ENCODE measurements around the gene DNAJC10. TPM values are rescaled to one million over a fixed set of nuclear protein-coding genes. Genes with fewer than 3 reads are reported as not detected.

Gene DNAJC10
- polyA plus RNA-seq, 3 donors, result 25.2 to 102 (median 79.4) TPM

DNA sequence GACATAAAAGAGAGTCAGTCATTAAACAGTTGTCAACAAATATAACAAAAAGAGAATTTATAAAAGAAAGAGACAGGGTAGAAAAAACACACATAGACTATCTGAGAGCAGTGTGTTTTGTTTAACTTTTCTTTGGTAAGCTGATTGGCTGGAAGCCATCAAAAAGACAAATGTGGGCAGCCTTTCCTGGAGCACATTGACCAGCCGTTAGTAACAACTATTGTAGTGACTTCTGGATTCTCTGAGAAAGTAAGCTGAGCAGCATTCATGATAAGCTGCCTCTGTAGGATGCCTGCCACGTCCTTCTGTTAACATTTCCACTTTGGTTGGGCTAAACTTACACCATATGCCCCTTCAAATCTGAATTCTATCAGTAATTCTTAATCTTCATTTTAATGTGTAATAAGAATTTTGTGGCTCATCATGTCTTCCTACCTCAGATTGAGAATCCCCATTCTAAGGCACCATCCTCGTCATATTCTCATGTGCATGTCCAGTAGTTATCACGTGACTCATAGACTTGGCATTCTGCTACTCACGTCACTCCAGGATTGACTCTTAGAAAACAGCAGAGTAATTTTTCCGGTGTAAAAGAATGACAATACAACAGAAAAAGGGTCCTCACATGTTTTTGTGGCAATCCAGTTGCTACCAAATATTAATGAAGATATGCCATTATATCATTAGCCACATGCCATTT is 43.4 kb upstream of the DNAJC10 start:
- Mint-ChIP-seq H3K9me3 (peaks cover 2 to 11% (median 7%) of the 10 kb centered on the region in 7 donors), H3K4me1 (no peaks in the 10 kb centered on the region), H3K27me3 (ENCODE audit: low read depth in 3 of 3) (peaks cover 0 to 3% (median 2%) of the 10 kb centered on the region in 3 donors), H3K36me3 (peaks cover 2 to 4% of the 10 kb centered on the region in 2 donors), H3K4me3 (no peak overlapping the region), H3K27ac (no peak overlapping the region)
- H3K4me1 ChIP-seq (ENCODE audit: control insufficient read depth in 1 of 2, insufficient read depth in 2 of 2, low read length in 2 of 2), result no peaks in the 10 kb centered on the region
- H3K4me2 ChIP-seq (replicated peaks; ENCODE audit: extremely low read depth, low read length, poor library complexity, severe bottlenecking), result no peak overlapping the region
- no peak overlapping the region for H3K4me3 ChIP-seq (replicated peaks in 1 of 3; ENCODE audit: low read depth in 2 of 3, low read length in 3 of 3)
- TF ChIP-seq, protein P1, sequence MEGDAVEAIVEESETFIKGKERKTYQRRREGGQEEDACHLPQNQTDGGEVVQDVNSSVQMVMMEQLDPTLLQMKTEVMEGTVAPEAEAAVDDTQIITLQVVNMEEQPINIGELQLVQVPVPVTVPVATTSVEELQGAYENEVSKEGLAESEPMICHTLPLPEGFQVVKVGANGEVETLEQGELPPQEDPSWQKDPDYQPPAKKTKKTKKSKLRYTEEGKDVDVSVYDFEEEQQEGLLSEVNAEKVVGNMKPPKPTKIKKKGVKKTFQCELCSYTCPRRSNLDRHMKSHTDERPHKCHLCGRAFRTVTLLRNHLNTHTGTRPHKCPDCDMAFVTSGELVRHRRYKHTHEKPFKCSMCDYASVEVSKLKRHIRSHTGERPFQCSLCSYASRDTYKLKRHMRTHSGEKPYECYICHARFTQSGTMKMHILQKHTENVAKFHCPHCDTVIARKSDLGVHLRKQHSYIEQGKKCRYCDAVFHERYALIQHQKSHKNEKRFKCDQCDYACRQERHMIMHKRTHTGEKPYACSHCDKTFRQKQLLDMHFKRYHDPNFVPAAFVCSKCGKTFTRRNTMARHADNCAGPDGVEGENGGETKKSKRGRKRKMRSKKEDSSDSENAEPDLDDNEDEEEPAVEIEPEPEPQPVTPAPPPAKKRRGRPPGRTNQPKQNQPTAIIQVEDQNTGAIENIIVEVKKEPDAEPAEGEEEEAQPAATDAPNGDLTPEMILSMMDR (IDR thresholded peaks at IDR 0.05), result no peak
- intact Hi-C loops (cut with micrococcal nuclease), result no loop called here
- no peak overlapping the region for H3K27ac ChIP-seq (ENCODE audit: low read depth in 1 of 2, low read length in 2 of 2)
- no peaks in the 10 kb centered on the region for H3K36me3 ChIP-seq (replicated peaks in 1 of 2; ENCODE audit: control insufficient read depth in 1 of 2, insufficient read depth in 2 of 2, low read length in 2 of 2)
- 75% methylated on average over 3 of the region's 6 CpGs for WGBS (ENCODE audit: insufficient coverage)
- H3K79me2 ChIP-seq (ENCODE audit: insufficient read depth, low read length), result no peaks in the 10 kb centered on the region
- no peaks in the 10 kb centered on the region for H4K20me1 ChIP-seq (ENCODE audit: insufficient read depth, low read length)
- no peak for DNase-seq
- H3K9me3 ChIP-seq (replicated peaks in 1 of 2; ENCODE audit: control insufficient read depth in 1 of 2, insufficient read depth in 1 of 2, low read length in 2 of 2), result no peaks in the 10 kb centered on the region
- no peak overlapping the region for H3K9ac ChIP-seq (ENCODE audit: insufficient read depth, low read length, poor library complexity, severe bottlenecking)
- H2AFZ ChIP-seq (ENCODE audit: insufficient read depth, low read depth, low read length, poor library complexity, severe bottlenecking), result no peak overlapping the region
- H3K27me3 ChIP-seq (ENCODE audit: control insufficient read depth in 2 of 2, insufficient read depth in 2 of 2, low read length in 2 of 2), result no peaks in the 10 kb centered on the region

DNA sequence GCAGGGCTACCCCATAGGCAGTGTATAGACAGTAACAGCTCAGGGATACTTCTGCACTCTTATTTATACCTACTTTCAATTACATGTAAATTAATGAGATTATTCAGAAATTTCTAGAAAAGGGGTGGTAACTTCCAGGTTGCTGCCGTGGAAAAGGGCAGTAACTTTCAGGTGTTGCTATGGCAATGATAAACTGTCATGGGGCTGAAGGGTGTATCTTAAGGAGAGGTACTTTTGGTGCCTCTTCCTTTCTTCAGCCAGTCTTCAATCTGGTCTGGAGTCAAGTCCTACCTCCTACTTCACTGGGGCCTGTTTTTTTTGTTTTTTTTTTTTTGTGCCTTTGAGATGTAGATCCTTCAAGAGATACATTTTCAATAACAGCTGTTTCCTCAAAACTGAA is 35.2 kb upstream of the DNAJC10 start:
- H3K4me1 ChIP-seq (ENCODE audit: control insufficient read depth in 1 of 2, insufficient read depth in 2 of 2, low read length in 2 of 2), result peaks cover 34% of the 10 kb centered on the region in 2 donors
- intact Hi-C loops (cut with micrococcal nuclease), result no loop called here
- no peak overlapping the region for H3K4me3 ChIP-seq (replicated peaks in 1 of 3; ENCODE audit: low read depth in 2 of 3, low read length in 3 of 3)
- WGBS (ENCODE audit: insufficient coverage), result 17% methylated on average over 1 of the region's 1 CpG
- H3K79me2 ChIP-seq (ENCODE audit: insufficient read depth, low read length), result no peaks in the 10 kb centered on the region
- no peak overlapping the region for H3K4me2 ChIP-seq (replicated peaks; ENCODE audit: extremely low read depth, low read length, poor library complexity, severe bottlenecking)
- no peak overlapping the region for H3K27ac ChIP-seq (ENCODE audit: low read depth in 1 of 2, low read length in 2 of 2)
- peaks cover 0 to 3% of the 10 kb centered on the region in 2 donors for H3K36me3 Mint-ChIP-seq
- no peaks in the 10 kb centered on the region for H3K27me3 Mint-ChIP-seq (ENCODE audit: low read depth in 3 of 3)
- H3K27ac Mint-ChIP-seq, result peak overlapping the region in 1 of 7 donors; percentile 38
- H2AFZ ChIP-seq (ENCODE audit: insufficient read depth, low read depth, low read length, poor library complexity, severe bottlenecking), result no peak overlapping the region
- H4K20me1 ChIP-seq (ENCODE audit: insufficient read depth, low read length), result no peaks in the 10 kb centered on the region
- peaks cover 38% of the 10 kb centered on the region for H3K4me1 Mint-ChIP-seq
- no peaks in the 10 kb centered on the region for H3K9me3 ChIP-seq (replicated peaks in 1 of 2; ENCODE audit: control insufficient read depth in 1 of 2, insufficient read depth in 1 of 2, low read length in 2 of 2)
- TF ChIP-seq, protein P1 (IDR thresholded peaks at IDR 0.05), result no peak
- no peak overlapping the region for H3K9ac ChIP-seq (ENCODE audit: insufficient read depth, low read length, poor library complexity, severe bottlenecking)
- peaks cover 0 to 8% (median 3%) of the 10 kb centered on the region in 7 donors for H3K9me3 Mint-ChIP-seq
- H3K27me3 ChIP-seq (ENCODE audit: control insufficient read depth in 2 of 2, insufficient read depth in 2 of 2, low read length in 2 of 2), result no peaks in the 10 kb centered on the region
- H3K36me3 ChIP-seq (replicated peaks in 1 of 2; ENCODE audit: control insufficient read depth in 1 of 2, insufficient read depth in 2 of 2, low read length in 2 of 2), result no peaks in the 10 kb centered on the region
- DNase-seq, result no peak
- H3K4me3 Mint-ChIP-seq, result no peak overlapping the region

All from CD14-positive monocyte (primary cell).